Vagina (tissue), 2 donors: ENCODE data around the gene GAL.

Source experiments
- CTCF ChIP-seq, 3 experiments: fragments of 450-650 bp in 2 of 3; fragments of 200-600 bp in 1 of 3; sonication (generic) in 1 of 3; IDR thresholded peaks; one replicate each; pipeline ENCODE4 v1.5.1; 2017 to 2019; ENCODE audit warnings: antibody characterized with exemption in 3 of 3, mild to moderate bottlenecking in 2 of 3, moderate library complexity in 2 of 3
- POLR2A ChIP-seq, 2 donors: fragments of 450-650 bp; IDR thresholded peaks; one replicate each; pipeline ENCODE4 v1.6.1; 2017; ENCODE audit warnings: antibody characterized with exemption in 2 of 2, mild to moderate bottlenecking in 2 of 2, moderate library complexity in 2 of 2

DNA sequence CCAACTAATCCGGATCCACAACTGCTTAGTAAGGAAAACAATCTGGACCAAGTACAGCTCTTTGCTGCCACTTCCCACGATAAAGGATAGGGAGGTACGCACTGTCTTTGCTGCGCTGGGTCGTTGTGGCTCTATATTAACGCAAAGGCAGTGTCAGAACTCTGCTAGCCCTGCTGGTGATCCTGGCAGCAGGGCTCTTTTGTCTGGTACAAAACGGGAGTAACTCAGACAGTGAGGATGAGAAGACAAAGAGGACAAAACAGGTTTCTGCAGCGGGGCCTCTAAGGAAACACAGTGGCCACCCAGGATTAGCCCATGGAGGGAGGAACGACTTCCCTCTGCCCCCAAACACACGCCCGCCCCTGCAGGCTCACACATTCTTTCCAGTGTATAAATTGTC is 26.1 kb downstream of the GAL start:
- TF ChIP-seq CTCF (IDR thresholded peaks at IDR 0.05) (no peak), POLR2A (IDR thresholded peaks at IDR 0.05) (no peak)
